HepG2 (cell line): ENCODE data around the gene NUFIP1. TPM values are rescaled to one million over a fixed set of nuclear protein-coding genes. Genes with fewer than 3 reads are reported as not detected.
A peak's percentile ranks its signal among the peaks of the same experiment; 100 is the strongest.

Experiments used
- ATF1 ChIP-seq: IDR thresholded peaks from 2 replicates; pipeline ENCODE4 v1.6.1; 2016; ENCODE audit warnings: mild to moderate bottlenecking, control low read depth
- ATF7-NPFF ChIP-seq: sonication (generic); formaldehyde crosslinking; IDR thresholded peaks from 2 replicates; pipeline ENCODE4 v1.8.1; 2023; ENCODE audit warnings: mild to moderate bottlenecking, low read depth, missing genetic modification reagents, moderate library complexity
- BCL3 ChIP-seq: sonication (generic); formaldehyde crosslinking; IDR thresholded peaks from 2 replicates; pipeline ENCODE4 v1.5.1; 2020; ENCODE audit warnings: mild to moderate bottlenecking, missing genetic modification reagents, moderate library complexity
- BHLHE40 ChIP-seq: IDR thresholded peaks from 2 replicates; pipeline ENCODE4 v1.6.1; 2011; ENCODE audit warnings: low read length, improper control_type of control experiment
- CREB1 ChIP-seq, 2 experiments: fragments of 450-650 bp in 1 of 2; IDR thresholded peaks; 2 replicates each; pipeline ENCODE4 v1.6.1; 2016 to 2017; ENCODE audit warnings: control low read depth in 1 of 2, mild to moderate bottlenecking in 1 of 2, missing compliant biosample characterization in 1 of 2, missing genetic modification characterization in 1 of 2
- GPN1 ChIP-seq: sonication (generic); formaldehyde crosslinking; IDR thresholded peaks from 2 replicates; pipeline ENCODE4 v1.5.1; 2020; ENCODE audit warnings: missing genetic modification reagents, borderline replicate concordance
- NFATC3 ChIP-seq: sonication (generic); formaldehyde crosslinking; IDR thresholded peaks from 2 replicates; pipeline ENCODE4 v1.5.1; 2020; ENCODE audit warnings: mild to moderate bottlenecking, missing genetic modification reagents
- PBX2 ChIP-seq: IDR thresholded peaks from 2 replicates; pipeline ENCODE4 v1.6.1; 2016; ENCODE audit warnings: control low read depth
- RXRA ChIP-seq: sonication (generic); formaldehyde crosslinking; IDR thresholded peaks from 2 replicates; pipeline ENCODE4 v1.5.1; 2020; ENCODE audit warnings: missing genetic modification reagents
- SIN3B ChIP-seq: fragments of 150-350 bp; IDR thresholded peaks from 2 replicates; pipeline ENCODE4 v1.6.1; 2014; ENCODE audit warnings: low read length
- ZC3H13 ChIP-seq: sonication (generic); formaldehyde crosslinking; IDR thresholded peaks from 2 replicates; pipeline ENCODE4 v1.8.1; 2023; ENCODE audit warnings: mild to moderate bottlenecking, missing genetic modification reagents, moderate library complexity
- ZFYVE20 ChIP-seq: sonication (generic); formaldehyde crosslinking; IDR thresholded peaks from 2 replicates; pipeline ENCODE4 v1.8.0; 2023; ENCODE audit warnings: low read depth, mild to moderate bottlenecking, moderate library complexity, missing genetic modification reagents, borderline replicate concordance
- ZNF281 ChIP-seq: sonication (generic); formaldehyde crosslinking; IDR thresholded peaks from 2 replicates; pipeline ENCODE4 v1.4.0; 2020; ENCODE audit warnings: missing genetic modification reagents, borderline replicate concordance
- ZNF292 ChIP-seq: sonication (generic); formaldehyde crosslinking; IDR thresholded peaks from 2 replicates; pipeline ENCODE4 v1.8.1; 2022; ENCODE audit warnings: mild to moderate bottlenecking, low read depth, missing genetic modification reagents, borderline replicate concordance
- ZNF296 ChIP-seq: sonication (generic); formaldehyde crosslinking; conservative IDR thresholded peaks from 2 replicates; pipeline ENCODE4 v1.5.0; 2020; ENCODE audit warnings: mild to moderate bottlenecking, missing genetic modification reagents
- ZNF3 ChIP-seq: IDR thresholded peaks from 2 replicates; pipeline ENCODE4 v1.7.0; 2017; ENCODE audit warnings: inconsistent platforms
- ZNF44 ChIP-seq: sonication (generic); formaldehyde crosslinking; IDR thresholded peaks from 2 replicates; pipeline ENCODE4 v1.5.1; 2020; ENCODE audit warnings: mild to moderate bottlenecking, missing genetic modification reagents
- ZNF513 ChIP-seq: sonication (generic); formaldehyde crosslinking; conservative IDR thresholded peaks from 2 replicates; pipeline ENCODE4 v1.5.0; 2020; ENCODE audit warnings: missing genetic modification reagents
- ZNF552 ChIP-seq: sonication (generic); formaldehyde crosslinking; IDR thresholded peaks from 2 replicates; pipeline ENCODE4 v1.9.0; 2022; ENCODE audit warnings: missing genetic modification reagents, mild to moderate bottlenecking, borderline replicate concordance
- ZNF572 ChIP-seq: sonication (generic); formaldehyde crosslinking; IDR thresholded peaks from 2 replicates; pipeline ENCODE4 v1.5.1; 2020; ENCODE audit warnings: mild to moderate bottlenecking, missing genetic modification reagents
- ZNF790 ChIP-seq: sonication (generic); formaldehyde crosslinking; IDR thresholded peaks from 2 replicates; pipeline ENCODE4 v1.8.0; 2022; ENCODE audit warnings: missing genetic modification reagents, mild to moderate bottlenecking, borderline replicate concordance
- ZZZ3 ChIP-seq: sonication (generic); formaldehyde crosslinking; IDR thresholded peaks from 2 replicates; pipeline ENCODE4 v1.4.0; 2020; ENCODE audit warnings: missing genetic modification reagents, mild to moderate bottlenecking, borderline replicate concordance
- polyA plus RNA-seq, 8 experiments: library from polyadenylated mRNA; depleted of rRNA in 3 of 8; stranded (reverse) in 7 of 8; unstranded in 1 of 8; fragments of >200 nt; fragmentation: Illumina TruSeq in 4 of 8; extraction: Trizol in 4 of 8; gene quantifications; 2 replicates each; pipeline versions ENCODE4 v1.2.1 to v1.2.3, GENCODE V29; 2011 to 2016; ENCODE audit warnings: low read depth in 4 of 8, missing spikeins in 1 of 8, mixed read lengths in 1 of 8; ENCODE audit not compliant: insufficient read depth in 1 of 8
- total RNA-seq, 5 experiments: library from RNA; depleted of rRNA; stranded (reverse); fragments of >200 nt; fragmentation: Illumina TruSeq; extraction: Trizol; gene quantifications; 2 replicates each; pipeline ENCODE4 v1.2.3, GENCODE V29; 2016; ENCODE audit warnings: low read depth in 1 of 5

NUFIP1 gene
- total and polyA plus RNA-seq, 2 of the 13 experiments (the other 11 are each of a cell fraction or from before 2014, with no cell fraction given), result 1.9 to 10.3 TPM

- TF ChIP-seq ZNF513, result no peak
- peak; percentile 92 for TF ChIP-seq SIN3B
- peak; percentile 92 for TF ChIP-seq ZZZ3 (CRISPR knock-in tag)
- TF ChIP-seq ZNF281, result no peak
- TF ChIP-seq ZNF572 (CRISPR knock-in tag), result no peak
- 0 out of 2 replicates have a peak, but pooled peaks have one; percentile 20 for TF ChIP-seq ZNF3 (CRISPR knock-in tag)
- no peak for TF ChIP-seq ZNF296 (CRISPR knock-in tag)
- peak; percentile 99 for TF ChIP-seq ATF1 (CRISPR knock-in tag)
- no peak for TF ChIP-seq ATF7-NPFF (CRISPR knock-in tag)
- no peak for TF ChIP-seq ZFYVE20 (CRISPR knock-in tag)
- TF ChIP-seq ZC3H13, result no peak
- no peak for TF ChIP-seq GPN1 (CRISPR knock-in tag)
- TF ChIP-seq BCL3 (CRISPR knock-in tag), result peak; percentile 78
- TF ChIP-seq PBX2 (CRISPR knock-in tag), result no peak
- no peak for TF ChIP-seq ZNF44 (CRISPR knock-in tag)
- no peak for TF ChIP-seq ZNF790
- no peak for TF ChIP-seq ZNF292 (CRISPR knock-in tag)
- TF ChIP-seq CREB1 (IDR thresholded peaks at IDR 0.05), result peak; percentile 98
- TF ChIP-seq CREB1 (CRISPR knock-in tag; IDR thresholded peaks at IDR 0.05), result peak; percentile 100
- TF ChIP-seq RXRA, result peak; percentile 28; the same call in 1 of the 2 replicates
- TF ChIP-seq ZNF552 (CRISPR knock-in tag), result no peak
- TF ChIP-seq BHLHE40, result peak; percentile 95
- peak; percentile 88; the same call in 1 of the 2 replicates for TF ChIP-seq NFATC3 (CRISPR knock-in tag)
These were observed at the start of gene NUFIP1, which contains the start of gene GPALPP1 (continued) for GRCh38 chr13:44989071-44989889.
